ENCODE data around the gene EVC.

DNA sequence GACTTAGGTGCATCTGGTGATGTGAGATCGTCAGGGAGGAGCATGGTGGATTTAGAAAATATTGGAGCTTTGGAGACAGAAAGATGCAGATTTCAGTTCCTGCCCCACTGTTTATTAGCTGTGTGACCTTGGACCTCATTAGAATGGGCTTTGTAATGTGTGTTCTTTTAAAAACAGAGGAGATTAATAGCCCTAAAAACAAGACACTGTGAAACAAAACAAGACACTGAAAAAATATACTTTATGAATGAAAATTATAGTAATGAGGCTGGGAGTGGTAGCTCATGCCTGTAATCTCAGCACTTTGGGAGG is 79.5 kb downstream of the EVC start:
- no peak for TF ChIP-seq POLR2AphosphoS5 (IDR thresholded peaks at IDR 0.05)
- no peak for TF ChIP-seq POLR2A (IDR thresholded peaks at IDR 0.05)
- TF ChIP-seq, protein P1, sequence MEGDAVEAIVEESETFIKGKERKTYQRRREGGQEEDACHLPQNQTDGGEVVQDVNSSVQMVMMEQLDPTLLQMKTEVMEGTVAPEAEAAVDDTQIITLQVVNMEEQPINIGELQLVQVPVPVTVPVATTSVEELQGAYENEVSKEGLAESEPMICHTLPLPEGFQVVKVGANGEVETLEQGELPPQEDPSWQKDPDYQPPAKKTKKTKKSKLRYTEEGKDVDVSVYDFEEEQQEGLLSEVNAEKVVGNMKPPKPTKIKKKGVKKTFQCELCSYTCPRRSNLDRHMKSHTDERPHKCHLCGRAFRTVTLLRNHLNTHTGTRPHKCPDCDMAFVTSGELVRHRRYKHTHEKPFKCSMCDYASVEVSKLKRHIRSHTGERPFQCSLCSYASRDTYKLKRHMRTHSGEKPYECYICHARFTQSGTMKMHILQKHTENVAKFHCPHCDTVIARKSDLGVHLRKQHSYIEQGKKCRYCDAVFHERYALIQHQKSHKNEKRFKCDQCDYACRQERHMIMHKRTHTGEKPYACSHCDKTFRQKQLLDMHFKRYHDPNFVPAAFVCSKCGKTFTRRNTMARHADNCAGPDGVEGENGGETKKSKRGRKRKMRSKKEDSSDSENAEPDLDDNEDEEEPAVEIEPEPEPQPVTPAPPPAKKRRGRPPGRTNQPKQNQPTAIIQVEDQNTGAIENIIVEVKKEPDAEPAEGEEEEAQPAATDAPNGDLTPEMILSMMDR (IDR thresholded peaks at IDR 0.05), result no peak
- TF ChIP-seq EP300 (IDR thresholded peaks at IDR 0.05), result no peak

Measured in suprapubic skin (tissue), 4 donors.